NCI-H2171 treated with DMSO at 0.1 percent for 48 hours (cell line): ENCODE measurements around the gene HTRA2.

Source experiments
- DNase-seq: peaks from one replicate; lab custom pipeline; 2025; lab: John Stamatoyannopoulos, UW

Gene HTRA2

DNA sequence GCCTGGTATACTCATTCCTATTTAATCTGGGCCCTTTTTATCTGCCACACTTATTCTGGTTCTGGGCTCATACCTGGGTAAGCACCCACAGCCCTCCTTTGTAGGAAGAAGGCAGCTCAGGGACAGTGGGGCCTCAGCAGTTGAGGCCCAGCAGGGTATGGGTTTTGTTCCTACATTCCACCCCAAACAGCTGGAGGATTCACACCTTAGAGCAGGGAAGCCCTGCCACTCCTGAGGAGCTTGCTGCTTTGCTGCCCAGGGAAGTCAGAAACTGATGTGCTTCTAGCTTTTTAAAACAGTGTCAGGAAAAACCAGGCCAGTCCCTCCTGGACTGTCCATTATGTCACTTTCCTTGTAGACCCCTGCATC is 29.2 kb upstream of the HTRA2 start:
- DNase-seq = no peak

DNA sequence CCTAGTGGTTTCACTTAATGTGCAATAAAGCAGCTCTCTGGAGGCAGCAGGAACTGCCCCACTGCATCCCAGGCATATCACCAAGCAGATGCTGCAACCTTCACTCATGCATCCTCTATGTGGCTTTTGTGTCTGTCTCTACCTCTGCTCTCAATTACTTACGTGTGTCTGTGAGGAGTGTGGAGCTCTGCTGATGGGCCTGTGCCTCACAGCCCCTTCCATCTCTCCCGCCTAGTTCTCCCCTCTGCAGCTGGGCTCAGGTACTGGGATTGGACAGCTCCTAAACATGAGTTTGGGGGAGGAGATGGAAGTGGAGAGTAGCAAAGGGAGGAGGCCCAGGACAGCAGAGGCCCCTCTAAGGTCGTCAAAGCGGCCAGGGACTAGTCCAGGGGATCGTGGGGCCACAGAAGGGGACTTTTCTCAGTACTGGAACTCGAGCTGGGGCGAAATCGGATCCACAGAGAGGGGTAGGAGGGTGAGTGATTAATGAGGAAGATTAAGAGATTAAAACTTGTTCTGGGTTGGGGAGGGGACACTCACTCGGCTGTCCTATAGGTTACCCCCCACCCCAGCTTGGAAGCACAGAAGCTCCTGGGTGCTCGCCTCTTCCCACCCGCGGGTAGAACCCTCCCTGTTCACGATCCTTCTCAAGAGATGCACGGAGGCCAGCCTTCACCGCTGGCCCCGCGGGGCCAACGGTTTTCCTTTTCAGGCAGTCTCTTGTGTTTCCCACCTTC is 28.2 kb upstream of the HTRA2 start:
- no peak for DNase-seq

DNA sequence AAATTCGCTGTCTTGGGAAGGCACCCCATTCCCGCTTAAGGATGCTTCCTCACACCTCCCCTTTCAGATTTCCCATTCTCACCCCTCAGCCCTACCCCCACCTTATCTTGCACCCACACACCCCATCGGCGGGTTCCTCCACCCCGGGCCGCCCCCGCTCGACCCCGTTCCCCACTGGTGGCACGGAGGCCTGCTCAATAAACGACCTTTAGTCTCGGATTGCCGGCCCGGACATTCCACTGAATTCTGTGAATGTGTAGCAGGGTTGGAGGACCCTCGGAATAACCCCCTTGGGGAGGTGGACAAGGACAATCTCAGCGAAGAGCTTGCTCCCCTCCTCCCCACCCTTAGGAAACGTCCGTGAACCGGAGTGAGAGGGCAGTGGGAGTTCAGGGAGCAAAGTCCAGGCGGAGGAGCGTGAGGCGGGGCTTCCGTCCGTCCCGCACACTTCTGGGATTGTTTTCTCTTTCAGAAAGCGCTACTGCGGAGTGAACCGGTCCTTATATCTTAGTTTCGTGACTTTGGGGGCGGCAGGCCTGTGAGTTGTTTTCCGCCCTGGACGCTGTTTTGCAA is 27.5 kb upstream of the HTRA2 start:
- no peak for DNase-seq

DNA sequence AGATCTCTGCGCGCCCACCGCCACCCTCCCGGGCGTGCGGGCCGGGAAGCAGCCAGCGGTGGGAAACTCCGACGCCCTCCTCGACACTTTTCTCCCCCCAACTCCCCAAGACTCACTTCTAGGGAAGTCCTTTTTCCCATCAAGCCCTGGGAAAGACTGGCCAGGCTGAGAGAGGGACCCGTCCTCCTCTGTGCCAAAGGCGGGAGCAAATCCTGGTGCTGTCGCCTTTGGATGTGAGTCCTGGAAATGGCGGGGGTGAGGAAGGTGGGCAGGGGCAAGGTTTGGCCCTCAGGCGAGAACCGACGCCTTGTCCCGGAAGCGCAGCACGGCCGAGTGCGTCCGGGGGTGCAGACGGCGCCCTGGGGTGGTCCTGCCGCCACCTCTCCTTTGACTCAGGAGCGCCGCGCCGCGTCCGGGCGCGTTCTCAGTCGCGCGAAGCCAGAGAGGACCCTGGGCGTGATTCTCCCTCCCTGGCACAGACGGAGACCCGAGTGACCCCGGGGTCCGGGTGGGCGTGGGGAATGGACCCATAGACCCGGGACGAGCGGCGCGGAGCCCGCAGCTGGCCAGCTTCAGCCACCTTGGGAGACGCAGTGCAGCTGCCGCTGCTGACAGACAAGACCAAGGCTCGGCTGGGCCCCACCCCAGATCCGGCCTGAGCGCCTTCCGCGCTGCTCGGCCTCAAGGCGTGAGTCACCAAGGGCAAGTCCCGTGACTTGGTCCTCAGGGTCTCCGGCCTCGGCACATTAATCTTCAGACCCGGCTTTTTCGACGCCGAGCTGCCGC is 26.8 kb upstream of the HTRA2 start:
- no peak for DNase-seq

DNA sequence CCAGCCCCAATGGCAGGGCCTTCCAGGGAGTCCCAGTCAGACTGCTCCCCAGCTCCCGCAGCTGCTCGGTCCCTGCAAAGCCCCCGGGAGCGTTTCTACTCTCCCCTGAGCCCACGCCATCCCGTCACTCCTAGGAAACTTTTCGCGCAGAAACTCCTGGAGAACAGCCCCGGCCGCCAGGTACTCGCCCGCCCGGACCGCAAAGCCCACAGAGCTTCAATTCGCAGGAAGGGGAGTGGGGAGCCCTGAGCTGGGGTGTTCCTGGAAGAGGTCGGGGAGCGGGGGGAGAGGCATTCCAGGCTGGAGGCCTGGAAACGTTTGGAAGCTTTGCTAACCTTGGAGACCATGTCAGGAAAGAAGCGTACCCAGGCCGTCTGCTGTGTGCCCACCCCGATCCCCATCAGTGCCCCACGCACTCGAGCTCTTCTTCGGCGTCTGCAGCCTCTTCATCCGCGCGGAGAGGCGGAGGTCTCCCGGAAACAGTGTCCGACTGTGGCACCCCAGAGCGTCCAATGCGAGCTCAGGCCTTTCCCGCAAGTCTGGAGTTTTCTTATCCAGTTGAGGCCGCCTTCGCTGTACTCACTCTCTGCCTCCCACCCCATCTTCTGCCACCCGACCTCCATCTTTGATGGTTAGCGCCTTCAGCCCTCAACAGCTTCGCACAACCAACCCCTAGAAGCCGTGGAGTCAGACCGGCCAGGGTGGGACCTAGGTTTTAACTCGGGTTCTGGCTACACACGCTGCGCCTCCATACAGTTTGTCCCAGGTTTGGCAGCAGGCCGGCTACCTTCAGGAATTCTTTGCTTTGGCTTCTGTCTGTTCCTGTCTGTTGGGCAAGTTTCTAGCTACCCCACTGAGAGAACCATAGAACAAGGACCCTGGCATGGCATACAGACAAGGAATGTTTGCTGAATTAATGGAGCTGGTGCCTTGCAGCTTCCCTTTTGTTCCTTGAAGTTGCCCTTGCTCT is 25.9 kb upstream of the HTRA2 start:
- no peak for DNase-seq

DNA sequence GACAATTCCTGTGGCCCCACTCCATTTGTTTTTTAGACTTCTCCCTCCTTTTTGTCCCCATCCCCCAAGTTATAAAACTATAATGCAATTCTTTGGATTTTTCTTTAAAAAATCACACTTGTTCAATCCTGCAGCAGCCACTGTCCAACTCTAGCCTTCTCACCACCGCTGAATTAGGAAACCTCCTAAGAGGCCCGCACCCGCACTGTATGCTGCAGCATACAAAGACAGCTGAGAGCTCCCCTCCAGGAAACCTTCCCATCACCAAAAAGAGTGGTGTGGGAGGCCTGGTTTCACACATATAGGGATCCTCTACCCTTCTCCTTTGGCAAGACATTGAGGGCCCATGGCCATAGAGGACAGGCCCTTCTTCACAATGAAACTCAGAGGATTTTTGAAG is 25.1 kb upstream of the HTRA2 start:
- DNase-seq = no peak

DNA sequence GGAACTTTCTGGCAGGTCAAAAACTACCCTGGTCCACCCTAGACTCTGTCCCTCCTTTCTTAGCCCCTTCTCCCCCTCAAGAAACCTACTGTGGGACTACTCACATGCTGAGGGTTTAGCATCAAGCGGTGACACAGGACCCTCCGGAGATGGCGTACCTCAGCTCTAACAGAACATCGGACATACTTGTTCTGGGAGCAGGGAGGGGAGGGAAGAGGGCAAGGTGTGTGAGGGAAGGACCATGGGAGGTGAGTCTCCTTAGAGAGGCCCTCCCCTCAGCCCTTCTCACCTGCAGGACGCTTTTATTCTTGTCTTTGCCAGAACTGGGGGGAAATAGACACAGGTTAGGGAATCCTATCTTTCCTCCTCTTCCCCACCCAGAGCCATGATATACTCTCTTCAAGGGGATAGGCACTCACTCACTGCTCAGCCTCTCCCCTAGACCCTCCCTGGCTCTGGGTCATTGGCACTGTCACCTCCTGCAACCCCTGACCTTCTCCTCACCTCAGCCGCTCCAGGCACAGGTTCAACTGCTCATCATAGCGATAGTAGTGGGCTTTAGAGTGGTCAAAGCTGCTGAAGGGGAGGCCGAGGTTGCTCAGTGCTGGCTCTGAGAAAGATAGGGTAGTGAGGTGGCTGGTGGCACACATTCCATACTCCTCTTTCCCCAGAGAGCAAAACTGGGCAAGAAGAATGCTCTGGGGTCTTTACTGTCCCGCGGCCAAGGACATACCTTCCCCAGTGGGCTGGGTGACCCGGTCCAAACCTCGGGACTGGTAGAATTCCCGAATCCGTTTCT is 24.1 kb upstream of the HTRA2 start:
- no peak for DNase-seq

DNA sequence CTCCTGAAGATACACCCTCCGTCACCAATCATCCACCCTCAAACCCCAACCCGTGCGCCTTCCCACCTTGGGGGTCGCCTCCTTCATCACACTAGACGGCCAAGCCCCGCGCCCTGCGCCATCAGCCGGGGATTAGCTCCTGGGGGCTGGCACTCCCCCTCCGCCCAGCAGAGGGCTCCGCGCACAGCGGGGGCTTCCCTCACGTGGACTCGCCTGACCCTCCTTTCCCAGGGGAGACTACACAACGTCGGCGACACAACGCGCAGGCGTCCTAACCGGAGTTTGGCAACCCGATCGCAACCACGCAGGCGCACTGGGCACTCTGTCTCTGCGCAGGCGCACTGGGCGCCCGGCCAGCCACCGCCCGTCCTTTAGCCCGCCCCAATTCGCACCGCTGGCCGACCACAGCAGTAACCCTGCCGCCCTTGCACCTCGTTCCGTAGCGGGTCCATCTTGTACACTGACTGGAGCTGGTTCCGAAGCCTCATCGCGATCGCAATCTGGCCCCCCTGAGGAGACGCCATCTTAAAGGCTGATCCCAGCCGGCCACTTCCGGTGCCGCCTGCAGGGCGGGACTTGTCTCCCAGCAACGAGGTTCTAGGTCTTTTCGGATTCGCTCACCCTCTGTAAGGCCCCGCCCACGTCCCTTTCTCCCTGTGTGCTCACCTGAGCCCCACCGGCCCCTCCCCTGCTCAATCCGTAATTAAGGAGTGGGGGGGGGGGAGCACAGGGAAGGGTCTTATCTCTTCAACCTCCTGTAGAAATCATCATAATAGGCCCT is 22.4 kb upstream of the HTRA2 start, which contains the start of gene PCGF1:
Gene PCGF1, minus strand, starts transcription at position 551 of the 781 bp plus-strand sequence. Its CDS starts 27 bp downstream, at position 524.
- DNase-seq = peak; percentile 99

DNA sequence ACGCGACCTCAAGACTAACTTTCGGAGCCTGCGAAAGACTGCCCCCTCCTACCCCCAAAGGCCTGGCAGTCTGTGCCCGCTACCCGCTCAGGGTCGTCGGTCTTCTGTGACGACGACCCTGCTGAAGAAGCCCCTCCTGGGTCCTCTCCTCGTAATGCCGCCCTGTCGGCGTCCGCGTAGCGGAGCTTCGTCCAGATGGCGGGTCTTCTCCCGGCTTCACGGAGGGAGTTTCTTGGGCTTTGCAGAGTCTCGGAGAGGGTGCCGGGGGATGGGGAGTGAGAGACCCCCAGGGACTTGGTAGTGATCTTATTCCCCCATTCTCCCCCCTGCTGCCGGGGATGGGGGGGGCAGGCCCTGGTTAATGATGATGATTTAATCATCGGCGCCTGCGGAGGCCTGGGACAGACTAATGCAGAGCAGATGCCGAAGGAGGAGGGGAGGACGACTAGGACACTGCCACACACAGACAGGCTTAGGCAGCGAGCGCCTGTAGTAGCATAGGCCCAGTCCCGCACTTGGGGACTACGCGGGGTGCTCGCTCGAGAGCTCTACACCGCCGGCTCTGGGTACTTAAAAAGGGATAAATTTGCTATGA is 21.7 kb upstream of the HTRA2 start:
- peak; percentile 89 for DNase-seq

DNA sequence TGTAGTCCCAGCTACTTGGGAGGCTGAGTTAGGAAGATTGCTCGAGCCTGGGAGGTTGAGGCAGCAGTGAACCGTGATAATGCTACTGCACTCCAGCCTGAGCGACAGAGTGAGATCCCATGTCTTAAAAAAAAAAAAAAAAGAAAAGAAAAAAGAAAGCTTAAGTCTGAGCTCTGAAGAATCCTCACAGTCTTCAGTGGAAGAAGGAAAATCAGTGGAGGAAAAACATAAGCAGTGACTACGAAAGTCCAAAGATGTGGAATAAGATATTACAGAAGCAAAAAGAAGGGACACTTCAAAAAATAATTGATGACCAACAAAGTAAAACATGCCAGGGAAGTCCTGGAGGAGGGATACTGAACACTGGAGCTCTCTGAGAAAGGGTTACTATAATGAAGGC is 19.5 kb upstream of the HTRA2 start:
- no peak for DNase-seq

DNA sequence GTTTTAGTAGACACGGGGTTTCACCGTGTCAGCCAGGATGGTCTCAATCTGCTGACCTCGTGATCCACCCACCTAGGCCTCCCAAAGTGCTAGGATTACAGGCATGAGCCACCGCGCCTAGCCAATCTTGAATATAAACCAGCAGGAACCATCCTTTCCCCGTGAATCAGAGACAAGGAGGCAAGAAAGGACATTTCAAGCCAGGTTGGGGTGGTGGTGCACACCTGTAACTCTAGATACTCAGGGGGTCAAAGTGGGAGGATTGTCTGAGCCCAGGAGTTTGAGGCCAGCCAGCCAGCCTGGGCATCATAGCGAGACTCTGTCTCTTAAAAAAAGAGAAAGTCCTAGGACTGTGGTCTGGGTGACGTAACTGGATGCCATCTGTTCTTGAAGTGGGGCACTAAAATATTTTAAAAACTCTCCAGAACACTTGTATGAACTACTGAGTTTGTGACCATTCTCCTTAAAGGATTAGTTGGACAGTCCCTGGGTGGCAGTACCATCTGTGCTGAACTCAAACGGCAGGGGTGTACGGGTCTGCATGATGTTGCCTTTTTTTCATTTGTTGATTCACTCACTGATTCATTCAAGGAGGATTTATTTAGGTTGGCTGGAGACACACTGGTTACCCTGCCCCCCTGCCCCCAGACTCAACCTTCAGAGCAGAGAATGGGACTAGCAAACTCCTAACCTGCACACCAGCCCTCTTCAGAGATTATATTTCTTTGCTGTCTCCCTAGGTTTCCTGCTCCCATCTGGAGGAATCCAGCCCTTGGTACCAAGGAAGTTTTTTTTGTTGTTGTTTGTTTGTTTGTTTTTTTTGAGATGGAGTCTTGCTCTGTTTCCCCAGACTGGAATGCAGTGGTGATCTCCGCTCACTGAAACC is 18.4 kb upstream of the HTRA2 start:
- no peak for DNase-seq

DNA sequence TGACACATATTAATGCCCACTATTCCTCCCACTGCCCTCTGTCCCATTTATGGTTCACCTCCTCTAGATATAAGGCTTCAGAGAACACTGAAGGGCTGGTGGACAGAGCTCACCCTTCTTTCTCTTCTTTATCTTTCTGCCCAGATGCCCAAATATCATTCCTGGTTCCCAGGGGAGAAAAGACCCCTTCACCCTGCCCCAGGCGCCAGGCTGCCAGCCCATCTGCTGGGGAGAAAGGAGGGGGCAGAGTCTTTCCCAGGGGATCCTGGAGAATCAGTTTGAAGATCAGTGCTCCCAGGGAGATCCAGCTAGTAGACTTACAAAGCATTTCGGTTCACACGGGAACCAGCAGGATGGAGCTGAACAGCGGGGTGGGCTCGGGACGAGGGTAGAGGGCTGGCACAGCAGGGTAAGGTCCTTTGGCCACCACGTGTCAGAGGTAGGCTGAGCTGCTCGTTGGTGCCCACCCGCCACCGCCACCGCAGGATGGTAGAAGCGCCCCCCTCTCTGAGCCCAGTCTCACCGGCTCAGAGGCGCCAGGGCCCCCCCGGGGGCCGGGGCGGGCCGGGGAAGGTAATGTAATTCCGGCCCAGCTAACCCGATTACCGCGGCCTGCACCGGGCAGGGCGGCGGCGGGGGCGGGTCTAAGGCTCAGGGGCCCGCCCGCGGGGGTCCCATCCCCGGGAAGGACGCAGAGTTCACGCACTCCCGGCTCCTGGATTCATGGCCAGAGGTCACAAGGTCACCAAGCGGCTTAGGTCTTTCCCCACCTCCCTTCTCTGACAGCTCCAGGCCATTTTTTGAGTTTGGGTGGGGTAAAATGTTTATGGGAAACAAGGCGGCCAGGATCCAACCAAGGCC is 16.8 kb upstream of the HTRA2 start:
- peak; percentile 42 for DNase-seq

DNA sequence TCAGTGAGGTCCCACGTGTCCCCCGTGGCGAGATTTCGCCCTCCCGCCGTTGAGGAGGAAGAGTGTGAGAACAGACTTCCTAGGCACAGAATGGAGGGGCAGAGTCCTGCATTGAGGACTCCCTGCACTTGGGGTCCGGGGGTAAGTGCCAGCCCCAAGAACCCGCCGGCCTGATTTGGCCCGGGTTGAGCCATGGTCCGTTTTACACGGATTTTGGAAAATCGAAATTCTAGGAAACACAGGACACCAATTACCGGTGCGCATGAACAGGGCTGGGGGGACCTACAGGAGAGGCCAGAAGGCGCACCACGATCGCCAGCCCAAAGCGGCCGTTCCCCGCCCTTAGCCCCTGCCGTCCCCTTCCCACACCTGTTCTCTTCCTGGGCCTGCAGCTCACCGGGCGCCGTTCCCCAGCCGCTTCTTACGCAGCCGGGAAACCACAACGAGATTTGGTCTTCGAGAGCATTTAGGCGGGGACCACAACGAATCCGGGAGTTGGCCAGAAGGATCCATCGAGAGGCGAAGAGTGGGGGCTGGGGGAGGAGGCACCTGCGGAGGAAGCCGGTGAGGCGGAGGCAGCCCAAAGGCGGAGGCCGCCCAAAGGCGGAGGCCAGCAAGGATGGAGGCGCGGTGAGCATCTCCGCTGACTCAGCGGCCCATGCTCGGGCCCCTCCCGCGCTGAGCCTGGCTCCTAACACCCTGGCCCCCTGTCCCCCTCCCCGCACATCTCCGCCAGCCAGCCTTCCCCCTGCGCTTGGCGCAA is 15.9 kb upstream of the HTRA2 start:
- DNase-seq = peak; percentile 30

DNA sequence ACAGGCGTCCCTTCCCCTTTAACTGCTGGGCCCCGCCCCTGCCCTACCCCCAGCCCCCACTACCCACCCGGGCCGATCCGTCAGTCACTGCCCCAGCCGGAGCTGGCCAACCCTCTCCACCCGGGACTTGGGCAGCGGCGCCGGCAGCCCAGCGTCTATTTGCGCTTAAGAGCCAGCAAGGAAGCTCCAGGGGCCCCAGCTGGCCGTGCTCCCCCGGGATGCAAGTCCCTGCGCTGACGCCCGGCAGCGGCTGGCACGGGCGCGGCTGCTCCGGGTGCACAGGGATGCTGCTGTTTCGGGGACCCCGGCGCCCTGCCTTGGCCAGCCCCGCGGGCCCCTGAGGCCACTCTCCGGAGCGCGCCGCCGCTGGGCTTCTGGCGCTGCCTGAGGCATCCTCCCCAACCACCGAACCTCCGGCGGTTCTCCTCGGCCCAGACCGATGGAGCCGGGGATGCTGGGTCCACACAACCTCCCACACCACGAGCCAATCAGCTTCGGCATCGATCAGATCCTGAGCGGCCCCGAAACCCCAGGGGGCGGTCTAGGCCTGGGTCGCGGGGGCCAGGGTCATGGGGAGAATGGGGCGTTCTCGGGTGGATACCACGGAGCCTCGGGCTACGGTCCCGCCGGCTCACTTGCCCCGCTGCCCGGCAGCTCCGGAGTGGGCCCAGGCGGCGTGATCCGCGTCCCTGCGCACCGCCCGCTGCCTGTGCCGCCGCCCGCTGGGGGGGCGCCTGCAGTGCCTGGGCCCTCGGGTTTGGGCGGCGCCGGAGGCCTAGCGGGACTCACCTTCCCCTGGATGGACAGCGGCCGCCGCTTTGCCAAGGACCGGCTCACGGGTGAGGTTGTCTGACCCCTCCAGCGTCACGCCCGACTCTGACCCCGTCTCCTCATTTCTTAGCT is 15.1 kb upstream of the HTRA2 start, which contains the start of gene TLX2:
Gene TLX2, plus strand, starts transcription at position 83 of the 903 bp plus-strand sequence. Its CDS starts 357 bp downstream, at position 440.
- peak; percentile 20 for DNase-seq

DNA sequence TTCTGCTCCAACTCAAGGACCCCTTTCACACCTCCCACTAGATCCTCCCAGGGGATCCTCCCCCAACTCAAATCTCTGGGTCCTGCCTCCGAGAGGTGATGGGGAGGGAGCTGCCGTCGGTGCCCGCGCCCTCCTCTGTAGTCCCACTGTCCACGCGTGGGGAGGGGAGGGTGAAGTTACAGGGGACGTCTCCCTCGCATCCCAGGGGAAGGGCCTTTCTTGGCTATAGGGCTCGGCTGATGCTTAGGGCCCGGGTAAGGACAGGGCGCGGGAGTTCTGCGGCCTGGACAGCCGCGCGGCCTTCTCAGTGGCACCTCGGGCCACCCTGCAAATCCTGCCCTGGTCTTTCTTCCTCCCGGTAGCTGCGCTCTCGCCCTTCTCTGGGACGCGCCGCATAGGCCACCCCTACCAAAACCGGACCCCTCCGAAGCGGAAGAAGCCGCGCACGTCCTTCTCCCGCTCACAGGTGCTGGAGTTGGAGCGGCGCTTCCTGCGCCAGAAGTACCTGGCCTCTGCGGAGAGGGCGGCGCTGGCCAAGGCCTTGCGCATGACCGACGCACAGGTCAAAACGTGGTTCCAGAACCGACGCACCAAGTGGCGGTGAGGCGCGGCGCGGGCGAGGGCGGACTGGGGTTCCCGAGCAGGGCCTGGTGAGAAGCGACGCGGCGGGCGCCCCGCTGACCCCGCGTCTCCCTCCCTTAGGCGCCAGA is 14.3 kb upstream of the HTRA2 start:
- DNase-seq = no peak
